HAP-1 (cell line): Measurements from ENCODE around the gene MSL3B.
A peak's percentile ranks its signal among the peaks of the same experiment; 100 is the strongest.

ENCODE experiments used
- DNase-seq, 2 experiments: peaks; one replicate each; pipeline ENCODE4 v3.0.0-alpha.2; 2016 to 2020; ENCODE audit warnings: low spot score in 2 of 2
- H3K27me3 ChIP-seq: fragments of 250-450 bp; sonication (Bioruptor Pico); 2 replicates; pipeline ENCODE4 v1.5.1; 2020; ENCODE audit warnings: low read depth, mild to moderate bottlenecking, moderate library complexity
- H3K36me3 ChIP-seq: fragments of 250-450 bp; sonication (Bioruptor Pico); replicated peaks from 2 replicates; pipeline ENCODE4 v1.5.1; 2020; ENCODE audit warnings: mild to moderate bottlenecking
- H3K4me1 ChIP-seq: fragments of 250-450 bp; sonication (Bioruptor Pico); 2 replicates; pipeline ENCODE4 v1.5.1; 2020; ENCODE audit warnings: mild to moderate bottlenecking
- H3K4me3 ChIP-seq: fragments of 250-450 bp; sonication (Bioruptor Pico); 2 replicates; pipeline ENCODE4 v1.5.1; 2020; ENCODE audit warnings: mild to moderate bottlenecking, moderate library complexity
- H3K9me3 ChIP-seq: fragments of 250-450 bp; sonication (Bioruptor Pico); 2 replicates; pipeline ENCODE4 v1.5.1; 2020; ENCODE audit warnings: mild to moderate bottlenecking, moderate library complexity
- in situ Hi-C: fragments of 300-500 bp; cut with MboI; formaldehyde crosslinking; loops from 3 replicates; pipeline ENCODE4 v1.14.3; 2020; ENCODE audit warnings: low sequenced_read_pairs, inconsistent platforms, mixed read lengths

Gene MSL3B

GRCh38 chr2:233865838-233866237, 2.3 kb downstream of the MSL3B start:
- Histone ChIP-seq H3K9me3 (0 out of 2 replicates have a peak, but pooled peaks cover 3% of the 10 kb centered on the region), H3K36me3 (no peaks in the 10 kb centered on the region), H3K27me3 (peaks cover 3% of the 10 kb centered on the region; the same call in 1 of the 2 replicates), H3K4me3 (no peak overlapping the region), H3K4me1 (peaks cover 9% of the 10 kb centered on the region)
- no peak for DNase-seq
- in situ Hi-C loops: no loop called here

- Histone ChIP-seq H3K36me3 (no peaks in the 10 kb centered on the region), H3K4me3 (no peak overlapping the region), H3K27me3 (no peaks in the 10 kb centered on the region), H3K4me1 (peaks cover 6% of the 10 kb centered on the region), H3K9me3 (0 out of 2 replicates have a peak, but pooled peaks cover 1% of the 10 kb centered on the region)
- in situ Hi-C loops: no loop called here
- DNase-seq: no peak
Measured at GRCh38 chr2:233862261-233862768, 5.9 kb downstream of the MSL3B start.

GRCh38 chr2:233858331-233858730, 9.9 kb downstream of the MSL3B start:
- DNase-seq: no peak
- in situ Hi-C loops: no loop called here

GRCh38 chr2:233857511-233858141, 10.6 kb downstream of the MSL3B start:
- in situ Hi-C loops: no loop called here
- no peak overlapping the region for H3K4me3 ChIP-seq
- no peaks in the 10 kb centered on the region for H3K27me3 ChIP-seq
- peaks cover 10% of the 10 kb centered on the region for H3K4me1 ChIP-seq
- peak in 1 of 2 experiments; percentile 72 for DNase-seq
- peaks cover 17% of the 10 kb centered on the region for H3K36me3 ChIP-seq
- H3K9me3 ChIP-seq: no peaks in the 10 kb centered on the region

More at GRCh38 chr2:233858331-233858730, 9.9 kb downstream of the MSL3B start:
- Histone ChIP-seq H3K36me3 (peaks cover 10% of the 10 kb centered on the region), H3K4me1 (peaks cover 10% of the 10 kb centered on the region), H3K4me3 (no peak overlapping the region), H3K27me3 (no peaks in the 10 kb centered on the region), H3K9me3 (no peaks in the 10 kb centered on the region)

GRCh38 chr2:233856184-233856583, 12.0 kb downstream of the MSL3B start:
- Histone ChIP-seq H3K27me3 (no peaks in the 10 kb centered on the region), H3K36me3 (peaks cover 31% of the 10 kb centered on the region), H3K9me3 (no peaks in the 10 kb centered on the region), H3K4me1 (peaks cover 14% of the 10 kb centered on the region), H3K4me3 (no peak overlapping the region)
- DNase-seq: no peak
- in situ Hi-C loops: no loop called here

- H3K9me3 ChIP-seq: no peaks in the 10 kb centered on the region
- in situ Hi-C loops: no loop called here
- peaks cover 14% of the 10 kb centered on the region for H3K4me1 ChIP-seq
- peaks cover 40% of the 10 kb centered on the region for H3K36me3 ChIP-seq
- no peaks in the 10 kb centered on the region for H3K27me3 ChIP-seq
- no peak for DNase-seq
- H3K4me3 ChIP-seq: no peak overlapping the region
Measured at GRCh38 chr2:233855345-233855744, 12.8 kb downstream of the MSL3B start.

GRCh38 chr2:233854241-233854981, 13.8 kb downstream of the MSL3B start, which contains the start of gene HJURP:
HJURP (minus strand) TSS chr2:233854535; CDS start chr2:233854500, 35 bp downstream.
- peak within 1 kb of the TSS; percentile 99 for H3K4me3 ChIP-seq
- peaks cover 14% of the 10 kb centered on the region for H3K4me1 ChIP-seq
- H3K9me3 ChIP-seq: no peaks in the 10 kb centered on the region
- peak; percentile 95 to 96 for DNase-seq
- H3K27me3 ChIP-seq: no peaks in the 10 kb centered on the region
- peaks cover 49% of the 10 kb centered on the region for H3K36me3 ChIP-seq
- in situ Hi-C loops: no loop called here

- peak overlapping the region; percentile 99 for H3K4me3 ChIP-seq
- H3K4me1 ChIP-seq: peaks cover 14% of the 10 kb centered on the region
- no peak for DNase-seq
- no peaks in the 10 kb centered on the region for H3K27me3 ChIP-seq
- in situ Hi-C loops: no loop called here
- peaks cover 54% of the 10 kb centered on the region for H3K36me3 ChIP-seq
- H3K9me3 ChIP-seq: no peaks in the 10 kb centered on the region
Measured at GRCh38 chr2:233853883-233854240, 14.3 kb downstream of the MSL3B start.

GRCh38 chr2:233853353-233853752, 14.8 kb downstream of the MSL3B start:
- DNase-seq: peak in 1 of 2 experiments; percentile 17
- Histone ChIP-seq H3K9me3 (no peaks in the 10 kb centered on the region), H3K36me3 (peaks cover 59% of the 10 kb centered on the region), H3K4me1 (peaks cover 12% of the 10 kb centered on the region), H3K4me3 (peak overlapping the region; percentile 99), H3K27me3 (no peaks in the 10 kb centered on the region)
- in situ Hi-C loops: no loop called here

GRCh38 chr2:233852056-233852455, 16.1 kb downstream of the MSL3B start:
- Histone ChIP-seq H3K4me1 (peaks cover 12% of the 10 kb centered on the region), H3K9me3 (no peaks in the 10 kb centered on the region), H3K4me3 (peak overlapping the region; percentile 99), H3K36me3 (peaks cover 72% of the 10 kb centered on the region), H3K27me3 (no peaks in the 10 kb centered on the region)
- in situ Hi-C loops: no loop called here
- DNase-seq: no peak

- Histone ChIP-seq H3K4me3 (no peak overlapping the region), H3K36me3 (peaks cover 81% of the 10 kb centered on the region), H3K9me3 (no peaks in the 10 kb centered on the region), H3K27me3 (no peaks in the 10 kb centered on the region), H3K4me1 (peaks cover 12% of the 10 kb centered on the region)
- in situ Hi-C loops: no loop called here
- DNase-seq: no peak
Measured at GRCh38 chr2:233851169-233851568, 17.0 kb downstream of the MSL3B start.

- in situ Hi-C loops: no loop called here
- Histone ChIP-seq H3K27me3 (no peaks in the 10 kb centered on the region), H3K36me3 (peaks cover 86% of the 10 kb centered on the region), H3K9me3 (no peaks in the 10 kb centered on the region), H3K4me1 (peaks cover 12% of the 10 kb centered on the region), H3K4me3 (no peak overlapping the region)
- no peak for DNase-seq
Measured at GRCh38 chr2:233850745-233851144, 17.4 kb downstream of the MSL3B start.

- Histone ChIP-seq H3K4me1 (peaks cover 9% of the 10 kb centered on the region), H3K4me3 (no peak overlapping the region), H3K9me3 (no peaks in the 10 kb centered on the region), H3K36me3 (peaks cover 96% of the 10 kb centered on the region), H3K27me3 (no peaks in the 10 kb centered on the region)
- DNase-seq: no peak
- in situ Hi-C loops: no loop called here
Measured at GRCh38 chr2:233849607-233850271, 18.4 kb downstream of the MSL3B start.

- Histone ChIP-seq H3K36me3 (peaks cover 100% of the 10 kb centered on the region), H3K27me3 (no peaks in the 10 kb centered on the region), H3K9me3 (no peaks in the 10 kb centered on the region), H3K4me3 (no peak overlapping the region), H3K4me1 (peaks cover 8% of the 10 kb centered on the region)
- DNase-seq: no peak
- in situ Hi-C loops: no loop called here
Measured at GRCh38 chr2:233848276-233848675, 19.9 kb downstream of the MSL3B start.
